ENCODE data around the gene FBH1. TPM values are rescaled to one million over a fixed set of nuclear protein-coding genes. Genes with fewer than 3 reads are reported as not detected.

The FBH1 gene
- total and polyA plus RNA-seq, 9 of the 15 experiments (the other 6 are each of a cell fraction or from before 2014, with no cell fraction given) = 13.4 to 108 (median 77.8) TPM

DNA sequence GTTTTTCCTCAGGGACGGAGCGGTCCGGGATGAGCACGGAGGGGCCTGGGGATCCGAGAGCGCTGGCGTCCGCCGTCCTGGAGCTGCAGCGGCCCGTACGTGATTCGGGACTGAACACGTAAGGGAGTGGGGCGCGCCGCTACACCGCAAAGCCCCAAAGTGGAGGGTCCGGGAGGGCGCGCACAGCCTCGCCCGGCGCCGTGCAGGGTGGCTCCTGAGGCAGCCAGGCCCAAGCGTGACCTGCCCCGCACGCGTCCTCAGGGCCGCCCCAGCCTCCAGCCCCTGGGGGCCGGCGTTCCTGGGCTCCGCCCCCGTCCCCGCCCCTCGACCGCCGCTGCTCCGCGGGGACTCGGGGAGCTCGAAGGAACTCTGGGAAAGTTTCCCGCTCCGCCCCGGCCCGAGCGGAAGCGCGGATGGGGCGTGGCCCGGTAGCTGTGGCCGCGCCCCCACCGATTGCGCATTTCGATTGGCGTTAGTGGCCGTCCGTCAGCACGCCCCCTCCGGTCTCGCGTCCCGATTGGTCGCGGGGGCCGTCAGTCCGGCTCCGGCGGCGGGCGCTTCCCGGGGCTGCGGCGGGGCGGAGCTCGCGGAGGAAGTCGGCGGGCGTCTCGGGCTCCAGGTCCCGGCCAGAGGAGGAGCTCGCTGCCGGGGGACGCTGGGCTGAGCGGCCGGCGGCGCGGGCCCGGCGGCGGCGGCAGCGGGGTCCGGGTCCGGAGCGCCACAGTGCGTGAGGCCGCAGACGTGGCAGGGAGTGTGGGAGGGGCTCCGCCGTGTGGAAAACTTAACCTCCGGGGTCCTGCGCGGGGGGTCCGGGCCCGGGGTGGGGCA is at the start of gene FBH1, which contains the start of gene ANKRD16 (continued):
- TF ChIP-seq RBBP5 (IDR thresholded peaks at IDR 0.05; ENCODE audit: borderline replicate concordance, insufficient read depth, low read length, poor library complexity, severe bottlenecking) (peak; percentile 24), ETV6 (IDR thresholded peaks at IDR 0.05; ENCODE audit: borderline replicate concordance in 1 of 2, low read depth in 2 of 2, low read length in 1 of 2) (no peak), ETV6 (CRISPR knock-in tag; IDR thresholded peaks at IDR 0.05; ENCODE audit: borderline replicate concordance) (no peak), ZNF77 (CRISPR knock-in tag; IDR thresholded peaks at IDR 0.05) (no peak), PHF20 (IDR thresholded peaks at IDR 0.05; ENCODE audit: partially characterized antibody) (peak; percentile 34), HMGN3 (IDR thresholded peaks at IDR 0.05; ENCODE audit: borderline replicate concordance, extremely low read depth, insufficient read length, low read depth, low read length) (peak; percentile 51), PHF8 (IDR thresholded peaks at IDR 0.05; ENCODE audit: borderline replicate concordance, low read length) (peak; percentile 90; the same call in 1 of the 2 replicates), ZNF766 (CRISPR knock-in tag; conservative IDR thresholded peaks at IDR 0.05) (0 out of 2 replicates have a peak, but pooled peaks have one; percentile 28), NFYB (IDR thresholded peaks at IDR 0.05; ENCODE audit: extremely low read depth, insufficient read length) (peak; percentile 69), NUFIP1 (IDR thresholded peaks at IDR 0.05; ENCODE audit: partially characterized antibody) (no peak), BCL6 (CRISPR knock-in tag; IDR thresholded peaks at IDR 0.05) (no peak), ZBTB8A (IDR thresholded peaks at IDR 0.05; ENCODE audit: partially characterized antibody) (no peak)
- TF ChIP-seq, protein P1, sequence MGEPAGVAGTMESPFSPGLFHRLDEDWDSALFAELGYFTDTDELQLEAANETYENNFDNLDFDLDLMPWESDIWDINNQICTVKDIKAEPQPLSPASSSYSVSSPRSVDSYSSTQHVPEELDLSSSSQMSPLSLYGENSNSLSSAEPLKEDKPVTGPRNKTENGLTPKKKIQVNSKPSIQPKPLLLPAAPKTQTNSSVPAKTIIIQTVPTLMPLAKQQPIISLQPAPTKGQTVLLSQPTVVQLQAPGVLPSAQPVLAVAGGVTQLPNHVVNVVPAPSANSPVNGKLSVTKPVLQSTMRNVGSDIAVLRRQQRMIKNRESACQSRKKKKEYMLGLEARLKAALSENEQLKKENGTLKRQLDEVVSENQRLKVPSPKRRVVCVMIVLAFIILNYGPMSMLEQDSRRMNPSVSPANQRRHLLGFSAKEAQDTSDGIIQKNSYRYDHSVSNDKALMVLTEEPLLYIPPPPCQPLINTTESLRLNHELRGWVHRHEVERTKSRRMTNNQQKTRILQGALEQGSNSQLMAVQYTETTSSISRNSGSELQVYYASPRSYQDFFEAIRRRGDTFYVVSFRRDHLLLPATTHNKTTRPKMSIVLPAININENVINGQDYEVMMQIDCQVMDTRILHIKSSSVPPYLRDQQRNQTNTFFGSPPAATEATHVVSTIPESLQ (CRISPR knock-in tag; IDR thresholded peaks at IDR 0.05) = 0 out of 2 replicates have a peak, but pooled peaks have one; percentile 59
- TF ChIP-seq, protein P2, sequence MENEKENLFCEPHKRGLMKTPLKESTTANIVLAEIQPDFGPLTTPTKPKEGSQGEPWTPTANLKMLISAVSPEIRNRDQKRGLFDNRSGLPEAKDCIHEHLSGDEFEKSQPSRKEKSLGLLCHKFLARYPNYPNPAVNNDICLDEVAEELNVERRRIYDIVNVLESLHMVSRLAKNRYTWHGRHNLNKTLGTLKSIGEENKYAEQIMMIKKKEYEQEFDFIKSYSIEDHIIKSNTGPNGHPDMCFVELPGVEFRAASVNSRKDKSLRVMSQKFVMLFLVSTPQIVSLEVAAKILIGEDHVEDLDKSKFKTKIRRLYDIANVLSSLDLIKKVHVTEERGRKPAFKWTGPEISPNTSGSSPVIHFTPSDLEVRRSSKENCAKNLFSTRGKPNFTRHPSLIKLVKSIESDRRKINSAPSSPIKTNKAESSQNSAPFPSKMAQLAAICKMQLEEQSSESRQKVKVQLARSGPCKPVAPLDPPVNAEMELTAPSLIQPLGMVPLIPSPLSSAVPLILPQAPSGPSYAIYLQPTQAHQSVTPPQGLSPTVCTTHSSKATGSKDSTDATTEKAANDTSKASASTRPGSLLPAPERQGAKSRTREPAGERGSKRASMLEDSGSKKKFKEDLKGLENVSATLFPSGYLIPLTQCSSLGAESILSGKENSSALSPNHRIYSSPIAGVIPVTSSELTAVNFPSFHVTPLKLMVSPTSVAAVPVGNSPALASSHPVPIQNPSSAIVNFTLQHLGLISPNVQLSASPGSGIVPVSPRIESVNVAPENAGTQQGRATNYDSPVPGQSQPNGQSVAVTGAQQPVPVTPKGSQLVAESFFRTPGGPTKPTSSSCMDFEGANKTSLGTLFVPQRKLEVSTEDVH (IDR thresholded peaks at IDR 0.05; ENCODE audit: low read depth, partially characterized antibody) = peak; percentile 72

Data from K562 (cell line).